Left colon (tissue), 2 donors: ENCODE measurements around the gene CLIP4. TPM values are rescaled to one million over a fixed set of nuclear protein-coding genes. Genes with fewer than 3 reads are reported as not detected.

Source experiments
- ATAC-seq: fragments of 200-7000 bp; cut with Tn5 transposase; one replicate; pipeline ENCODE4 v1.9.1; 2020; ENCODE audit warnings: mild to moderate bottlenecking, moderate library complexity
- DNase-seq, 2 donors: peaks; one replicate each; pipeline ENCODE4 v3.0.0-alpha.2; 2020
- intact Hi-C, 2 donors: fragments of 100-400 bp; cut with DNase I in 1 of 2; cut with micrococcal nuclease in 1 of 2; formaldehyde crosslinking; loops; one replicate each; pipeline versions ENCODE4 v1.11.2 to v1.14.0; 2022; cut with DNase I, micrococcal nuclease
- total RNA-seq, 2 donors: library from RNA; stranded (reverse); fragmentation: NEBNext Ultra II Directional; extraction: Animal tissue kit (Norgen Biotek cat#: 25700); gene quantifications; one replicate each; pipeline ENCODE4 v1.2.1, GENCODE V29; 2021
- donor health status: DM: no; HTN: no; CAD: no.
- donor health status: DM: yes; HTN: yes; CAD: no.

CLIP4 gene
- total RNA-seq, 2 donors from 2014 or later: 3.5 to 7.3 TPM

GRCh38 chr2:29226808-29227207 lies 111.6 kb downstream of the CLIP4 start:
- ATAC-seq (no peak), DNase-seq (no peak)
- intact Hi-C loops: no loop called here

- no peak for DNase-seq
- intact Hi-C loops: no loop called here
- ATAC-seq: no peak
Observed at GRCh38 chr2:29227935-29228675, 112.9 kb downstream of the CLIP4 start.

DNA sequence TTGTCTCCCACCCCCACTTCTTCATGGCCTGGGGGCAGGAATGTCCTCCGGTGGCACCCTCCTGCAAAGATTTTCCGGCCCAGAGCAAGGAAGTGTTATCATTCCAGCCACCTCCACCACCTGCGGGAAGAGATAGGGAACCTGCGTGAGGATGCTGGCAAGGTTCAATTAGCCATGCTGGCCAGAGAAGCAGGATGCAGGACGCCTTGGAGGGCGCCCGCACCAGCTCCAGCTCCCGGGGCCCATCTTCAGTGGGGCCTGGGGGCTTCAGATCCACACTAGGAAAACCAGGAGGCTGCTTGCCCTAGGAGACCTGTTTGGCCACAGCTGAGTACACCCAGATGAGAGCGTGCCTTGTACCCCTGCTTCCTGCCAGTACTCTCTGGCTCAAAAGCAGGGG lies 113.7 kb downstream of the CLIP4 start:
- ATAC-seq: no peak
- no peak for DNase-seq
- intact Hi-C loops: no loop called here

GRCh38 chr2:29229640-29230039 lies 114.4 kb downstream of the CLIP4 start:
- intact Hi-C loops: no loop called here
- DNase-seq: no peak
- no peak for ATAC-seq

DNA sequence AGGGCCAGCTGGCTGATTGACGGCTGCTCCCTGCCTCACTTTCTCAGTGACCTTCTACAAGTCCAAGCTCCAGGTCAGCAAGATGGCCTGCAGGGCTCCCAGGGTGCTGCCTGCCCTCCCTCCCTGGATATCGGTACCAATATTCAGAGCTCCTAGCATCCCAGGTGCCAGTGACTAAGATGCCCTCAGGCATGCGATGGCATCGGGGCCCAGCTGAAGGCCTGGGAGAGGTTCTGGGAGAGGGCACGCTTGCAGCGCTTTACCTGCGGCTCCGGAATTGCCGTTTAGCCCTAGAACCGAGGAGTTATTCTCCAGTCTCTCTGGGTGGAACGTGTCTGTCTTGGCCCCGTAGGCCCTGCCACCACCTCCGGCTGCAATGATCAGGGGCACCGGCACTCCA lies 116.8 kb downstream of the CLIP4 start:
- intact Hi-C loops: no loop called here
- DNase-seq (no peak), ATAC-seq (no peak)

DNA sequence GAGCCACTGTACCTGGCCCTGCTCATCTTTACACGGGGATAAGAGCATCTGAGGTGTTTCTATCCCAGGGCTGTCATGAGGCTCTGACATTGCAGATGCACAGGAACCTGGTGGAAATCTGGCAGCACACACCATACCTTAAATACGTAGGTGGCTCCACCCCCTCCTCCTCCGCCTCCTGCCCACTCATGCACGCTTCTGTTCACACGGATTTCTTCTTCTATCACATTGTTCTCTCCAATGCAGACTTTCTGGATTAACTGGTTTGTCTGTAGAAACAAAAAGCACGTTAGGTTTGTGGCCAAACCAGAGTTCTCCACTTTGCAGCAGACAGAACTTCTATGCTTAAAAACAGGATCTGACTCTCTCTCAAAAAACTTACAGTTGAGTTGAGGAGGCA lies 118.2 kb downstream of the CLIP4 start:
- DNase-seq: no peak
- intact Hi-C loops: no loop called here
- no peak for ATAC-seq

DNA sequence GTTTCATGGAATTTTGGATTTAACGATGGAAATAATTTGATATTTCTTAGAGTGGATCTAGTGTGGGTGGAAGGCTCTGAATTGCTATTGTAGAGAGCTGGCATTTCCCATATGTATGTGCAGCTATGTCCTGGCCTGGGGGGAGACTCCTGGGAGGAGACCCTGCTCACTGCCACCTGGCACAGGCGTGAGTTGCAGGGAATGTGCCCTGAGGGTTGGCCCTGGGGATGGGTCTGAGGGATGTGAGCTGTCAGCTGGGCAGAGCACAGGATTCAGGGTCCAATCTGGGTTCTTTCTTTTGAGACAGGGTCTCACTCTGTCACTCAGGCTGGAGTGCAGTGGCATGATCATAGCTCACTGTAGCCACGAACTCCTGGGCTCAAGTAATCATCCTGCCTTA lies 120.2 kb downstream of the CLIP4 start:
- intact Hi-C loops: no loop called here
- no peak for ATAC-seq
- peak in 1 of 2 donors; percentile 1 for DNase-seq

- no peak for ATAC-seq
- DNase-seq: peak in 1 of 2 donors; percentile 1
- intact Hi-C loops: no loop called here
Observed at GRCh38 chr2:29236074-29236473, 120.9 kb downstream of the CLIP4 start.

DNA sequence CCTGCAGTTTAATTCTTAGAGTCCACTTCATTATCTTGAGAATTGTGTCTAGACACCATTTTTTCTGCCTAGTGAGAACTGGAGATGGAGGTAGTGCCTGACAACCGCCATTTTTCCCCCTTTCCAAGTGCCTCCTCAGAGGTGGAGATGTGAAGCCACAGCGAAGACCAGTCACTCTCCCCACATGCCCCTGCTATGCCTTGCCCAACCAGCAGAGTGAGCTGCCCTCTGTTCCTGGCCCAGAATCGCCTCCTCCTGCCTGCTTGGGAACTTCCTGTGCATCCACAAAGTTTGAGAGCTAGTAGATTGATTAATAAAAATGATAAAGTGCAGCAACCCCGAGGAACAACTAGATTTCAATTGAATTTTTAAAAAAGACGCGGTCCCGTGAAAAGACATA lies 123.3 kb downstream of the CLIP4 start:
- intact Hi-C loops: no loop called here
- no peak for DNase-seq
- no peak for ATAC-seq

Other genes with a start within 250 kb of the CLIP4 start
- 10 to 100 TPM in 1 of 2 donors, 1 to 10 TPM in 1; 8.3 to 12.1 TPM for gene TRMT61B, start 245.1 kb upstream of the CLIP4 start, total RNA-seq
- 10 to 100 TPM; 30.8 to 38.2 TPM for gene WDR43, start 220.7 kb upstream of the CLIP4 start, total RNA-seq
- gene TOGARAM2, start 134.1 kb upstream of the CLIP4 start, total RNA-seq: under 1 TPM; 0.17 to 0.64 TPM
- not detected for gene PCARE, start 40.9 kb upstream of the CLIP4 start, total RNA-seq